ENCODE data around the gene NOX5.

Gene NOX5

GRCh38 chr15:69096196-69096595, 81.7 kb downstream of the NOX5 start:
- DNase-seq (ENCODE audit: low read depth in 1 of 2, low spot score in 1 of 2): no peak

GRCh38 chr15:69096626-69097025, 82.1 kb downstream of the NOX5 start:
- no peak for DNase-seq (ENCODE audit: low read depth in 1 of 2, low spot score in 1 of 2)

GRCh38 chr15:69098771-69099170, 84.3 kb downstream of the NOX5 start:
- no peak for DNase-seq (ENCODE audit: low read depth in 1 of 2, low spot score in 1 of 2)

GRCh38 chr15:69099941-69100340, 85.4 kb downstream of the NOX5 start:
- DNase-seq (ENCODE audit: low read depth in 1 of 2, low spot score in 1 of 2): no peak

- DNase-seq (ENCODE audit: low read depth in 1 of 2, low spot score in 1 of 2): no peak
Measured at GRCh38 chr15:69100821-69101220, 86.3 kb downstream of the NOX5 start.

GRCh38 chr15:69104050-69104750, 89.7 kb downstream of the NOX5 start:
- no peak for DNase-seq (ENCODE audit: low read depth in 1 of 2, low spot score in 1 of 2)

- no peak for DNase-seq (ENCODE audit: low read depth in 1 of 2, low spot score in 1 of 2)
Measured at GRCh38 chr15:69105451-69105985, 91.0 kb downstream of the NOX5 start.

- DNase-seq (ENCODE audit: low read depth in 1 of 2, low spot score in 1 of 2): no peak
Measured at GRCh38 chr15:69107025-69107620, 92.6 kb downstream of the NOX5 start.
